Karpas-422 (cell line): ENCODE data around the gene CCDC39. TPM values are rescaled to one million over a fixed set of nuclear protein-coding genes. Genes with fewer than 3 reads are reported as not detected.
A peak's percentile ranks its signal among the peaks of the same experiment; 100 is the strongest.

ENCODE experiments used
- DNase-seq: peaks from one replicate; pipeline ENCODE4 v3.0.0-alpha.2; 2015
- H2AFZ ChIP-seq: fragments of 200-600 bp; sonication (generic); 2 replicates; pipeline ENCODE4 v1.6.1; 2014; ENCODE audit warnings: antibody characterized with exemption, low read length, mixed read lengths
- H3K27ac ChIP-seq: fragments of 200-600 bp; sonication (generic); 2 replicates; pipeline ENCODE4 v1.5.1; 2014; ENCODE audit warnings: mild to moderate bottlenecking, low read length, moderate library complexity
- H3K27me3 ChIP-seq: fragments of 200-600 bp; sonication (generic); 2 replicates; pipeline ENCODE4 v1.6.1; 2014; ENCODE audit warnings: low read length, mixed read lengths
- H3K36me3 ChIP-seq: fragments of 200-600 bp; sonication (generic); 2 replicates; pipeline ENCODE4 v1.6.1; 2014; ENCODE audit warnings: low read length, mixed read lengths; ENCODE audit not compliant: insufficient read depth
- H3K4me1 ChIP-seq: fragments of 200-600 bp; sonication (generic); 2 replicates; pipeline ENCODE4 v1.6.1; 2014; ENCODE audit warnings: mild to moderate bottlenecking, low read length, mixed read lengths
- H3K4me2 ChIP-seq: fragments of 200-600 bp; sonication (generic); 2 replicates; pipeline ENCODE4 v1.6.1; 2014; ENCODE audit warnings: low read length, low read depth, mild to moderate bottlenecking; ENCODE audit not compliant: poor library complexity, severe bottlenecking
- H3K4me3 ChIP-seq: fragments of 200-600 bp; sonication (generic); 2 replicates; pipeline ENCODE4 v1.5.1; 2014; ENCODE audit warnings: mild to moderate bottlenecking, antibody characterized with exemption, low read length, mixed read lengths
- H3K79me2 ChIP-seq: fragments of 200-600 bp; sonication (generic); 2 replicates; pipeline ENCODE4 v1.6.1; 2014; ENCODE audit warnings: mild to moderate bottlenecking, low read length, mixed read lengths
- H3K9ac ChIP-seq: fragments of 200-600 bp; sonication (generic); 2 replicates; pipeline ENCODE4 v1.6.0; 2014; ENCODE audit warnings: low read length
- H3K9me2 ChIP-seq: fragments of 200-600 bp; sonication (generic), shearing (Covaris generic); replicated peaks from 2 replicates; pipeline ENCODE4 v1.6.0; 2014; ENCODE audit warnings: mild to moderate bottlenecking, low read length, moderate library complexity; ENCODE audit not compliant: insufficient read depth
- H3K9me3 ChIP-seq: fragments of 300-700, 200-600 bp; sonication (generic); 2 replicates; pipeline ENCODE4 v1.6.1; 2014; ENCODE audit warnings: low read length, mixed read lengths
- H4K20me1 ChIP-seq: fragments of 200-600 bp; sonication (generic); 2 replicates; pipeline ENCODE4 v1.6.1; 2014; ENCODE audit warnings: mild to moderate bottlenecking, antibody characterized with exemption, low read length, low read depth; ENCODE audit not compliant: insufficient read depth
- total RNA-seq: library from RNA; depleted of rRNA; stranded (reverse); fragments of >200 nt; shearing (Covaris generic); gene quantifications from 2 replicates; pipeline ENCODE4 v1.2.3, GENCODE V29; 2014; ENCODE audit warnings: low replicate concordance

CCDC39 gene
- total RNA-seq, 1 experiment from 2014 or later = not detected

- Histone ChIP-seq H4K20me1 (no peaks in the 10 kb centered on the region), H3K4me3 (no peak overlapping the region)
- peak; percentile 43 for DNase-seq
These were observed 33.0 kb downstream of the CCDC39 start for GRCh38 chr3:180646187-180646790.

GRCh38 chr3:180640987-180641386 lies 38.3 kb downstream of the CCDC39 start:
- no peaks in the 10 kb centered on the region for H3K36me3 ChIP-seq
- no peaks in the 10 kb centered on the region for H3K79me2 ChIP-seq
- no peak for DNase-seq
- no peaks in the 10 kb centered on the region for H3K27me3 ChIP-seq
- H3K9me3 ChIP-seq = no peaks in the 10 kb centered on the region
- no peaks in the 10 kb centered on the region for H3K9me2 ChIP-seq
- H4K20me1 ChIP-seq = no peaks in the 10 kb centered on the region
- no peak overlapping the region for H2AFZ ChIP-seq
- no peak overlapping the region for H3K9ac ChIP-seq
- H3K27ac ChIP-seq = no peak overlapping the region
- no peaks in the 10 kb centered on the region for H3K4me1 ChIP-seq
- H3K4me3 ChIP-seq = no peak overlapping the region
- no peak overlapping the region for H3K4me2 ChIP-seq

More at GRCh38 chr3:180646187-180646790, 33.0 kb downstream of the CCDC39 start:
- no peaks in the 10 kb centered on the region for H3K9me2 ChIP-seq
- H3K79me2 ChIP-seq = no peaks in the 10 kb centered on the region
- no peak overlapping the region for H3K9ac ChIP-seq
- H3K9me3 ChIP-seq = no peaks in the 10 kb centered on the region
- no peaks in the 10 kb centered on the region for H3K27me3 ChIP-seq
- no peaks in the 10 kb centered on the region for H3K36me3 ChIP-seq
- H3K27ac ChIP-seq = no peak overlapping the region
- H3K4me1 ChIP-seq = no peaks in the 10 kb centered on the region
- H3K4me2 ChIP-seq = no peak overlapping the region
- no peak overlapping the region for H2AFZ ChIP-seq

GRCh38 chr3:180633722-180634121 lies 45.6 kb downstream of the CCDC39 start:
- Histone ChIP-seq H3K79me2 (no peaks in the 10 kb centered on the region), H3K9ac (no peak overlapping the region), H3K27me3 (no peaks in the 10 kb centered on the region), H3K9me2 (no peaks in the 10 kb centered on the region), H3K4me2 (no peak overlapping the region), H2AFZ (no peak overlapping the region), H4K20me1 (no peaks in the 10 kb centered on the region), H3K4me3 (no peak overlapping the region), H3K9me3 (no peaks in the 10 kb centered on the region), H3K27ac (no peak overlapping the region), H3K4me1 (no peaks in the 10 kb centered on the region), H3K36me3 (no peaks in the 10 kb centered on the region)
- no peak for DNase-seq

- no peak overlapping the region for H3K4me3 ChIP-seq
- H3K27ac ChIP-seq = no peak overlapping the region
- no peaks in the 10 kb centered on the region for H3K36me3 ChIP-seq
- no peak overlapping the region for H3K4me2 ChIP-seq
- no peak for DNase-seq
- no peaks in the 10 kb centered on the region for H3K9me2 ChIP-seq
- no peaks in the 10 kb centered on the region for H3K9me3 ChIP-seq
- no peaks in the 10 kb centered on the region for H3K27me3 ChIP-seq
- no peaks in the 10 kb centered on the region for H3K4me1 ChIP-seq
- H3K9ac ChIP-seq = no peak overlapping the region
- H2AFZ ChIP-seq = no peak overlapping the region
- no peaks in the 10 kb centered on the region for H4K20me1 ChIP-seq
- H3K79me2 ChIP-seq = no peaks in the 10 kb centered on the region
These were observed 48.0 kb downstream of the CCDC39 start for GRCh38 chr3:180631317-180631716.

- H4K20me1 ChIP-seq = no peaks in the 10 kb centered on the region
- H3K9me3 ChIP-seq = no peaks in the 10 kb centered on the region
- no peaks in the 10 kb centered on the region for H3K9me2 ChIP-seq
- H3K4me1 ChIP-seq = no peaks in the 10 kb centered on the region
- peaks cover 4% of the 10 kb centered on the region for H3K36me3 ChIP-seq
- no peaks in the 10 kb centered on the region for H3K27me3 ChIP-seq
- no peaks in the 10 kb centered on the region for H3K79me2 ChIP-seq
- H3K27ac ChIP-seq = no peak overlapping the region
- H3K4me3 ChIP-seq = no peak overlapping the region
- no peak for DNase-seq
- H2AFZ ChIP-seq = no peak overlapping the region
- no peak overlapping the region for H3K4me2 ChIP-seq
- H3K9ac ChIP-seq = no peak overlapping the region
These were observed 48.9 kb downstream of the CCDC39 start for GRCh38 chr3:180630371-180630770.

- H3K4me3 ChIP-seq = no peak overlapping the region
- H4K20me1 ChIP-seq = no peaks in the 10 kb centered on the region
- H2AFZ ChIP-seq = no peak overlapping the region
- no peak overlapping the region for H3K4me2 ChIP-seq
- H3K4me1 ChIP-seq = no peaks in the 10 kb centered on the region
- H3K27ac ChIP-seq = no peak overlapping the region
- no peaks in the 10 kb centered on the region for H3K9me2 ChIP-seq
- peaks cover 5% of the 10 kb centered on the region; the same call in 1 of the 2 replicates for H3K79me2 ChIP-seq
- peaks cover 15% of the 10 kb centered on the region for H3K36me3 ChIP-seq
- H3K27me3 ChIP-seq = no peaks in the 10 kb centered on the region
- no peaks in the 10 kb centered on the region for H3K9me3 ChIP-seq
- H3K9ac ChIP-seq = no peak overlapping the region
- no peak for DNase-seq
These were observed 52.4 kb downstream of the CCDC39 start for GRCh38 chr3:180626844-180627243.

GRCh38 chr3:180624714-180625113 lies 54.6 kb downstream of the CCDC39 start:
- peaks cover 15% of the 10 kb centered on the region for H3K36me3 ChIP-seq
- H3K9me2 ChIP-seq = no peaks in the 10 kb centered on the region
- H3K4me1 ChIP-seq = no peaks in the 10 kb centered on the region
- no peak overlapping the region for H3K9ac ChIP-seq
- H3K9me3 ChIP-seq = no peaks in the 10 kb centered on the region
- no peaks in the 10 kb centered on the region for H4K20me1 ChIP-seq
- no peak overlapping the region for H2AFZ ChIP-seq
- H3K27me3 ChIP-seq = no peaks in the 10 kb centered on the region
- no peak overlapping the region for H3K4me3 ChIP-seq
- no peak overlapping the region for H3K27ac ChIP-seq
- no peak for DNase-seq
- H3K79me2 ChIP-seq = peaks cover 5% of the 10 kb centered on the region; the same call in 1 of the 2 replicates
- no peak overlapping the region for H3K4me2 ChIP-seq

GRCh38 chr3:180619723-180620122 lies 59.6 kb downstream of the CCDC39 start:
- Histone ChIP-seq H3K4me3 (no peak overlapping the region), H3K4me2 (no peak overlapping the region), H2AFZ (no peak overlapping the region), H3K27me3 (no peaks in the 10 kb centered on the region), H3K79me2 (peaks cover 5% of the 10 kb centered on the region; the same call in 1 of the 2 replicates), H3K27ac (no peak overlapping the region), H3K9ac (no peak overlapping the region), H3K36me3 (peaks cover 29% of the 10 kb centered on the region; the same call in 1 of the 2 replicates), H4K20me1 (no peaks in the 10 kb centered on the region), H3K4me1 (no peaks in the 10 kb centered on the region), H3K9me2 (no peaks in the 10 kb centered on the region), H3K9me3 (no peaks in the 10 kb centered on the region)
- DNase-seq = no peak
